Psoas muscle (tissue), 8 donors: ENCODE measurements around the gene INPP5F. TPM values are rescaled to one million over a fixed set of nuclear protein-coding genes. Genes with fewer than 3 reads are reported as not detected.
"Not testable (repeated sequence)": the region's sequence is repeated elsewhere in the genome, so short reads cannot be mapped to it uniquely, and the experiment has no call there.

Source experiments
- ATAC-seq, 4 donors: fragments of 200-7000 bp; cut with Tn5 transposase; one replicate each; pipeline ENCODE4 v1.9.1; 2020; ENCODE audit warnings: moderate library complexity in 3 of 4, mild to moderate bottlenecking in 2 of 4
- DNase-seq, 2 donors: peaks; one replicate each; pipeline ENCODE4 v3.0.0-alpha.2; 2020
- H3K27ac ChIP-seq: fragments of 200-600 bp; one replicate; pipeline ENCODE4 v1.8.0; 2022
- H3K27me3 ChIP-seq, 3 donors: fragments of 200-600 bp in 1 of 3; one replicate each; pipeline versions ENCODE4 v1.6.1 to v1.8.0; 2013 to 2022; ENCODE audit warnings: low read length in 2 of 3, mild to moderate bottlenecking in 2 of 3, moderate library complexity in 1 of 3; ENCODE audit not compliant: insufficient read depth in 3 of 3
- H3K36me3 ChIP-seq, 2 donors: fragments of 200-600 bp in 1 of 2; one replicate each; pipeline versions ENCODE4 v1.6.1 to v1.8.0; 2013 to 2022; ENCODE audit warnings: low read depth in 1 of 2, mild to moderate bottlenecking in 1 of 2, moderate library complexity in 1 of 2; ENCODE audit not compliant: insufficient read depth in 1 of 2
- H3K4me1 ChIP-seq: fragments of 200-600 bp; one replicate; pipeline ENCODE4 v1.8.0; 2022
- H3K4me3 ChIP-seq: fragments of 200-600 bp; one replicate; pipeline ENCODE4 v1.8.0; 2022; ENCODE audit warnings: mild to moderate bottlenecking
- H3K9me3 ChIP-seq: fragments of 200-600 bp; one replicate; pipeline ENCODE4 v1.8.0; 2022
- CTCF ChIP-seq: fragments of 200-600 bp; IDR thresholded peaks from one replicate; pipeline ENCODE4 v1.8.0; 2022; ENCODE audit warnings: antibody characterized with exemption
- WGBS, 3 donors: extraction: QIAGEN DNeasy Blood & Tissue Kit; methylation state at CpG; one replicate each; pipeline versions ENCODE4 v1.1.6 to v1.1.7; 2013; 5-methylcytosine and 5-hydroxymethylcytosine counted together
- intact Hi-C, 2 donors: fragments of 100-400 bp; cut with DNase I; formaldehyde crosslinking; loops; one replicate each; pipeline versions ENCODE4 v1.11.0 to v1.14.2; 2022
- polyA plus RNA-seq, 3 donors: library from polyadenylated mRNA; stranded (reverse); fragments of 200-250 nt; gene quantifications; one replicate each; pipeline ENCODE4 v1.2.3, GENCODE V29; 2013
- total RNA-seq, 4 donors: library from RNA; stranded (reverse); fragmentation: NEBNext Ultra II Directional in 2 of 4; extraction: Animal tissue kit (Norgen Biotek cat#: 25700) in 2 of 4; gene quantifications; one replicate each; pipeline versions ENCODE4 v1.2.1 to v1.2.4, GENCODE V29; 2021 to 2023
- donor health status: healthy with polysubstance abuse.
- donor health status: DM: no; HTN: no; CAD: no; lungs with moderate emphysema.
- donor health status: Bipolar disorder and iron deficiency.
- donor health status: healthy.
- donor health status: DM: yes; HTN: yes; CAD: no.
- donor health status: DM: no; HTN: no; CAD: no.
- donor health status: DM: no; HTN: no; CAD: no.
- donor health status: DM: yes; HTN: yes; CAD: no.

INPP5F gene
- total and polyA plus RNA-seq, 7 donors, result 6.0 to 12.3 (median 10.0) TPM

GRCh38 chr10:119867317-119867716, 141.5 kb downstream of the INPP5F start:
- ATAC-seq (no peak), DNase-seq (no peak)
- WGBS, 3 donors, result 68 to 80% (median 76%) methylated on average over 7 of the region's 7 CpGs
- Histone ChIP-seq H3K9me3 (peaks cover 5% of the 10 kb centered on the region), H3K4me1 (peaks cover 17% of the 10 kb centered on the region), H3K4me3 (no peak overlapping the region), H3K27ac (no peak overlapping the region), H3K36me3 (no peaks in the 10 kb centered on the region), H3K27me3 (no peaks in the 10 kb centered on the region)
- intact Hi-C loops, result no loop called here
- no peak for TF ChIP-seq CTCF

- H3K27me3 ChIP-seq, H3K9me3 ChIP-seq, ATAC-seq, H3K36me3 ChIP-seq, H3K27ac ChIP-seq, H3K4me3 ChIP-seq, DNase-seq, intact Hi-C loops: not testable (repeated sequence)
- peaks cover 23% of the 10 kb centered on the region for H3K4me1 ChIP-seq
- 81 to 83% (median 81%) methylated on average over 4 of the region's 4 CpGs for WGBS, 3 donors
These were observed 143.5 kb downstream of the INPP5F start for GRCh38 chr10:119869398-119869797.

- no peak for TF ChIP-seq CTCF
- Histone ChIP-seq H3K4me3 (peak overlapping the region; percentile 75), H3K9me3 (no peaks in the 10 kb centered on the region), H3K27me3 (no peaks in the 10 kb centered on the region), H3K36me3 (no peaks in the 10 kb centered on the region), H3K27ac (peak overlapping the region; percentile 84), H3K4me1 (peaks cover 23% of the 10 kb centered on the region)
- intact Hi-C loops, result no loop called here
- DNase-seq, result peak; percentile 50 to 71
- peak; percentile 9 to 28 (median 18) for ATAC-seq
- WGBS, 3 donors, result 0% methylated on average over 26 to 56 of the region's 56 CpGs
These were observed 146.2 kb downstream of the INPP5F start for GRCh38 chr10:119871881-119872609.

- no peaks in the 10 kb centered on the region for H3K27me3 ChIP-seq
- H3K4me1 ChIP-seq, result peaks cover 23% of the 10 kb centered on the region
- H3K4me3 ChIP-seq, result peak within 1 kb of the TSS; percentile 75
- DNase-seq (no peak), ATAC-seq (no peak)
- intact Hi-C loops, result no loop called here
- H3K36me3 ChIP-seq, result no peaks in the 10 kb centered on the region
- TF ChIP-seq CTCF, result no peak
- 0 to 1% (median 0%) methylated on average over 8 to 42 of the region's 42 CpGs for WGBS, 3 donors
- H3K9me3 ChIP-seq, result no peaks in the 10 kb centered on the region
- peak within 1 kb of the TSS; percentile 84 for H3K27ac ChIP-seq
These were observed 146.7 kb downstream of the INPP5F start, which contains the start of gene MCMBP for GRCh38 chr10:119872610-119872859. Gene MCMBP (minus strand): TSS chr10:119872843. CDS start chr10:119872584, 259 bp downstream.

- peak overlapping the region; percentile 84 for H3K27ac ChIP-seq
- H3K4me1 ChIP-seq, result peaks cover 23% of the 10 kb centered on the region
- WGBS, 3 donors, result 0 to 1% (median 0%) methylated on average over 54 to 75 of the region's 75 CpGs
- no peak for TF ChIP-seq CTCF
- peak; percentile 96 to 98 (median 97) for ATAC-seq
- no peaks in the 10 kb centered on the region for H3K9me3 ChIP-seq
- no peaks in the 10 kb centered on the region for H3K36me3 ChIP-seq
- DNase-seq, result peak; percentile 89 to 94
- intact Hi-C loops, result loop anchor here (1.0 kb wide), 1 partner anchor 19 kb away; the partner anchor contains the start of gene SEC23IP (in 2 of the 2)
- peak overlapping the region; percentile 75 for H3K4me3 ChIP-seq
- no peaks in the 10 kb centered on the region for H3K27me3 ChIP-seq
These were observed 147.2 kb downstream of the INPP5F start for GRCh38 chr10:119872860-119873681.
